K562 (cell line): ENCODE measurements around the gene RERE. TPM values are rescaled to one million over a fixed set of nuclear protein-coding genes. Genes with fewer than 3 reads are reported as not detected.

Experiments
- ILF3 ChIP-seq: fragments of 450-650 bp; IDR thresholded peaks from 2 replicates; pipeline ENCODE4 v1.6.1; 2018; ENCODE audit warnings: antibody characterized with exemption, mild to moderate bottlenecking, moderate library complexity, borderline replicate concordance
- PATZ1 ChIP-seq: fragments of 250-450 bp; sonication (Bioruptor Pico); IDR thresholded peaks from 2 replicates; pipeline ENCODE4 v1.5.0; 2020; ENCODE audit warnings: mild to moderate bottlenecking, borderline replicate concordance
- STAT5B ChIP-seq: fragments of 250-450 bp; sonication (Bioruptor Pico); IDR thresholded peaks from 2 replicates; pipeline ENCODE4 v1.8.0; 2021; ENCODE audit warnings: mild to moderate bottlenecking, inconsistent platforms
- ZNF175 ChIP-seq: fragments of 200-800 bp; sonication (Bioruptor generic); IDR thresholded peaks from 2 replicates; pipeline ENCODE4 v1.6.1; 2016; ENCODE audit warnings: low read depth, mild to moderate bottlenecking, missing genetic modification characterization, missing compliant biosample characterization
- ZNF76 ChIP-seq: fragments of 250-450 bp; sonication (Bioruptor Pico); IDR thresholded peaks from 2 replicates; pipeline ENCODE4 v1.4.0; 2020; ENCODE audit warnings: mild to moderate bottlenecking, moderate library complexity, borderline replicate concordance
- polyA plus RNA-seq, 8 experiments: library from polyadenylated mRNA; depleted of rRNA in 4 of 8; stranded (reverse) in 5 of 8; unstranded in 3 of 8; fragments of >200 nt; fragmentation: Nextera tagmentation in 2 of 8; fragmentation: Illumina TruSeq in 1 of 8; extraction: Ambion mirVana in 2 of 8; extraction: Trizol in 1 of 8; gene quantifications; 2 replicates each; pipeline versions ENCODE4 v1.2.1 to v1.2.3, GENCODE V29; 2011 to 2014; ENCODE audit warnings: inconsistent platforms in 1 of 8, missing spikeins in 1 of 8
- total RNA-seq, 7 experiments: library from RNA; depleted of rRNA in 6 of 7; stranded (reverse); fragments of >200 nt in 6 of 7; fragmentation: Illumina TruSeq in 2 of 7; extraction: Trizol in 2 of 7; gene quantifications; 2 replicates each; pipeline versions ENCODE4 v1.2.1 to v1.2.3, GENCODE V29; 2011 to 2021; ENCODE audit warnings: low replicate concordance in 1 of 7
- TF ChIP-seq, protein P1 (sequence below): fragments of 250-450 bp; sonication (Bioruptor Pico); IDR thresholded peaks from 2 replicates; pipeline ENCODE4 v1.5.0; 2022; ENCODE audit warnings: mild to moderate bottlenecking

Gene RERE
- total and polyA plus RNA-seq, 9 of the 15 experiments (the other 6 are each of a cell fraction or from before 2014, with no cell fraction given) = 3.0 to 51.5 (median 13.4) TPM

DNA sequence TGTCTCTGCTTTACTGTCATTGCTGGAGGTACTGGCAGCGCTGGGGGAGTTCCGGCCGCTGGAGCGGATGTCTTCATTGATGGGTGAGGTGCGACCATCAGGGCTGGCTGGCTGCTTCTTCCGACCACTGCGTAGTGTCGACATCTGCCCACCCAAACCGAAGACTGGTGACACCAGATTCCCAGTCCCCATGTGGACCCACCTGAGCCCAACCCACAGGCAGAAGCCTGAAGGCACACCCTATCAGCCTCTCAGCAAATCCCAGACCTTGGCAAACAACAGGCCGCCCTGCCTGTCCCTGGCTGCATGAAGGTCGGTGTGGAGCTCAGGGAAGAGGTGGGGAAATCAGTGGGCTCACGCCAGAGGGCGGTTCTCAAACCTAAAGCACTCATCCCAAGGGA is 454.7 kb downstream of the RERE start (continued):
- TF ChIP-seq ZNF76 (CRISPR knock-in tag) (no peak), ILF3 (no peak), ZNF175 (no peak), STAT5B (CRISPR knock-in tag) (no peak), PATZ1 (no peak)
- TF ChIP-seq, protein P1, sequence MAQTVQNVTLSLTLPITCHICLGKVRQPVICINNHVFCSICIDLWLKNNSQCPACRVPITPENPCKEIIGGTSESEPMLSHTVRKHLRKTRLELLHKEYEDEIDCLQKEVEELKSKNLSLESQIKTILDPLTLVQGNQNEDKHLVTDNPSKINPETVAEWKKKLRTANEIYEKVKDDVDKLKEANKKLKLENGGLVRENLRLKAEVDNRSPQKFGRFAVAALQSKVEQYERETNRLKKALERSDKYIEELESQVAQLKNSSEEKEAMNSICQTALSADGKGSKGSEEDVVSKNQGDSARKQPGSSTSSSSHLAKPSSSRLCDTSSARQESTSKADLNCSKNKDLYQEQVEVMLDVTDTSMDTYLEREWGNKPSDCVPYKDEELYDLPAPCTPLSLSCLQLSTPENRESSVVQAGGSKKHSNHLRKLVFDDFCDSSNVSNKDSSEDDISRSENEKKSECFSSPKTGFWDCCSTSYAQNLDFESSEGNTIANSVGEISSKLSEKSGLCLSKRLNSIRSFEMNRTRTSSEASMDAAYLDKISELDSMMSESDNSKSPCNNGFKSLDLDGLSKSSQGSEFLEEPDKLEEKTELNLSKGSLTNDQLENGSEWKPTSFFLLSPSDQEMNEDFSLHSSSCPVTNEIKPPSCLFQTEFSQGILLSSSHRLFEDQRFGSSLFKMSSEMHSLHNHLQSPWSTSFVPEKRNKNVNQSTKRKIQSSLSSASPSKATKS (CRISPR knock-in tag) = no peak
